ENCODE results near the gene SPEM1. TPM values are rescaled to one million over a fixed set of nuclear protein-coding genes. Genes with fewer than 3 reads are reported as not detected.

The SPEM1 gene
- total RNA-seq, 1 experiment from 2014 or later = 0.33 TPM

DNA sequence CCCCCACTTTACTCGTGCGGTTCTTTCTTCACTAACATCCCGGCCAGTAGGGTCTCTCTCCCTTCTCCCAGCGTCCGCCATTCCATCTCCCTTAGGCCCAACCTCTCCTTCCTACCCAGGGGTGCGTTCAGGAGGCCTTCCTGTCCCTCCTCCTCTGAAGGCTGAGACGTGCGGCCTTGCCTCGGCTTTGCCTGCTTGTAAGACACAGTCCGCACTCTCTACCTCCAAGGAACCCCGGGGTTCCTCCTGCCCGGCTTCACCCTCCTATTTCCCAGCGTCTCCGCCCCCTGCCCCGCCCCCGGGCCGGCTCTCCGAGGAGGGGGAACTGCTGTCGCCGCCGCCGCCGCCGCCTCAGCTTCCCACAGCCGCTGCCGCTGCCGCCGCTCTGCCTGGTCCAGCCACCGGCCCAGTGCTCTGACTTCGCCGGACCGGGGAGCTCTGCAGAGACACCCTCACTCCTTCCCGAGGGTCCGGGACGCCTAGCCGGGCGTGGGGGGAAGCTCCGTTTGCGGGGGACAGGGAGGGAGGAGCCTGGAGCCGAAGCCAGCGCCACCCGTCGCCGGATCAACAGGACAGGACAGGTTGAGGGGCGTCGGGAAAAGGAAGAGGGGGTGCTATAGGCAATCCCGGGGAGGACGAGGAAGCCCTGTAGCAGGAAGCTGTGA, 18.0 kb downstream of the SPEM1 start:
- H3K79me2 ChIP-seq (ENCODE audit: insufficient read depth, low read length) = no peaks in the 10 kb centered on the region
- H2BK5ac ChIP-seq (ENCODE audit: insufficient read length, low read length) = no peak overlapping the region
- WGBS (ENCODE audit: extremely low coverage, insufficient read length, low lambda C conversion rate) = no CpG with 5 or more reads among the region's 48 CpGs
- no peaks in the 10 kb centered on the region for H3K9me3 ChIP-seq (ENCODE audit: control insufficient read depth, low read depth, low read length)
- no peak overlapping the region for H4K5ac ChIP-seq (ENCODE audit: insufficient read length, low read depth, low read length)
- no peaks in the 10 kb centered on the region for H3K79me1 ChIP-seq (ENCODE audit: insufficient read depth, low read depth, low read length, poor library complexity, severe bottlenecking)
- H3K23me2 ChIP-seq (ENCODE audit: insufficient read length, low read depth, low read length, poor library complexity, severe bottlenecking) = peaks cover 33% of the 10 kb centered on the region
- Mint-ChIP-seq H3K9me3 (no peaks in the 10 kb centered on the region), H3K36me3 (ENCODE audit: insufficient read depth in 1 of 3, low read depth in 3 of 3) (peaks cover 0 to 8% (median 1%) of the 10 kb centered on the region in 3 experiments; a peak in 2 of 7 replicates), H3K4me3 (peak overlapping the region; percentile 91 to 93), H3K4me1 (peaks cover 32 to 37% of the 10 kb centered on the region in 2 experiments), H3K27me3 (ENCODE audit: low read depth) (peaks cover 29% of the 10 kb centered on the region), H3K27ac (peak overlapping the region; percentile 75 to 96 (median 94))
- H3K27ac ChIP-seq (ENCODE audit: insufficient read length, low read depth, low read length) = no peak overlapping the region
- peaks cover 7% of the 10 kb centered on the region for H3K27me3 ChIP-seq (ENCODE audit: insufficient read depth, low read length)
- H2BK20ac ChIP-seq (ENCODE audit: low read depth, low read length, poor library complexity, severe bottlenecking) = no peak overlapping the region
- no peak overlapping the region for H4K91ac ChIP-seq (ENCODE audit: insufficient read length, low read depth, low read length)
- TF ChIP-seq, protein P1, sequence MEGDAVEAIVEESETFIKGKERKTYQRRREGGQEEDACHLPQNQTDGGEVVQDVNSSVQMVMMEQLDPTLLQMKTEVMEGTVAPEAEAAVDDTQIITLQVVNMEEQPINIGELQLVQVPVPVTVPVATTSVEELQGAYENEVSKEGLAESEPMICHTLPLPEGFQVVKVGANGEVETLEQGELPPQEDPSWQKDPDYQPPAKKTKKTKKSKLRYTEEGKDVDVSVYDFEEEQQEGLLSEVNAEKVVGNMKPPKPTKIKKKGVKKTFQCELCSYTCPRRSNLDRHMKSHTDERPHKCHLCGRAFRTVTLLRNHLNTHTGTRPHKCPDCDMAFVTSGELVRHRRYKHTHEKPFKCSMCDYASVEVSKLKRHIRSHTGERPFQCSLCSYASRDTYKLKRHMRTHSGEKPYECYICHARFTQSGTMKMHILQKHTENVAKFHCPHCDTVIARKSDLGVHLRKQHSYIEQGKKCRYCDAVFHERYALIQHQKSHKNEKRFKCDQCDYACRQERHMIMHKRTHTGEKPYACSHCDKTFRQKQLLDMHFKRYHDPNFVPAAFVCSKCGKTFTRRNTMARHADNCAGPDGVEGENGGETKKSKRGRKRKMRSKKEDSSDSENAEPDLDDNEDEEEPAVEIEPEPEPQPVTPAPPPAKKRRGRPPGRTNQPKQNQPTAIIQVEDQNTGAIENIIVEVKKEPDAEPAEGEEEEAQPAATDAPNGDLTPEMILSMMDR (conservative IDR thresholded peaks at IDR 0.05) = no peak
- H3K56ac ChIP-seq (ENCODE audit: insufficient read length, low read depth, low read length) = no peak overlapping the region
- peak; percentile 90 for DNase-seq
- no peak overlapping the region for H2BK12ac ChIP-seq (ENCODE audit: insufficient read length, low read depth, low read length)
- no peaks in the 10 kb centered on the region; the same call in 1 of the 2 replicates for H3K4me1 ChIP-seq (ENCODE audit: insufficient read depth, low read length)
- no peak overlapping the region for H2AFZ ChIP-seq (ENCODE audit: low read length)
- no peak overlapping the region for H3K18ac ChIP-seq (ENCODE audit: insufficient read length, low read depth, low read length)
- peak overlapping the region; percentile 1; the same call in 1 of the 2 replicates for H3K14ac ChIP-seq (ENCODE audit: insufficient read depth, low read length)
- H2BK120ac ChIP-seq (ENCODE audit: low read depth, low read length, poor library complexity, severe bottlenecking) = no peak overlapping the region
- peak overlapping the region; percentile 60 for H3K4me2 ChIP-seq (ENCODE audit: insufficient read depth, insufficient read length, low read length)
- no peak overlapping the region for H3K9ac ChIP-seq (ENCODE audit: extremely low read depth, insufficient read length, low read length)
- no peak overlapping the region for H2AK5ac ChIP-seq (ENCODE audit: insufficient read length, low read length)
- no peak overlapping the region for H4K8ac ChIP-seq (replicated peaks; ENCODE audit: insufficient read length, low read depth, low read length)
- H3K23ac ChIP-seq (ENCODE audit: insufficient read length, low read depth, low read length) = no peak overlapping the region
- H4K20me1 ChIP-seq (ENCODE audit: control insufficient read depth, insufficient read depth, insufficient read length) = no peaks in the 10 kb centered on the region
- no peak overlapping the region for H3T11ph ChIP-seq (ENCODE audit: low read length)
- H3K4ac ChIP-seq (ENCODE audit: low read depth, low read length) = no peak overlapping the region
- H2BK15ac ChIP-seq (ENCODE audit: low read depth, low read length) = no peak overlapping the region; the same call in 1 of the 2 replicates
